Endodermal cell (in vitro differentiated cells): Measurements from ENCODE around the gene AKAP5. TPM values are rescaled to one million over a fixed set of nuclear protein-coding genes. Genes with fewer than 3 reads are reported as not detected.

ENCODE experiments used
- DNase-seq: peaks from one replicate; pipeline ENCODE4 v3.0.0-alpha.2; 2017
- H3K27ac ChIP-seq: 2 replicates; pipeline ENCODE4 v1.5.1; 2013; ENCODE audit warnings: mild to moderate bottlenecking, low read depth, low read length, moderate library complexity
- H3K27me3 ChIP-seq: 2 replicates; pipeline ENCODE4 v1.6.1; 2013; ENCODE audit warnings: mild to moderate bottlenecking, low read length, moderate library complexity; ENCODE audit not compliant: insufficient read depth, control insufficient read depth, poor library complexity, severe bottlenecking
- H3K36me3 ChIP-seq: 2 replicates; pipeline ENCODE4 v1.7.0; 2013; ENCODE audit warnings: mild to moderate bottlenecking, low read length, moderate library complexity; ENCODE audit not compliant: control insufficient read depth, insufficient read depth
- H3K4me1 ChIP-seq: one replicate; pipeline ENCODE4 v1.7.0; 2013; ENCODE audit warnings: low read length; ENCODE audit not compliant: control insufficient read depth, insufficient read depth
- H3K4me3 ChIP-seq: 2 replicates; pipeline ENCODE4 v1.5.1; 2013; ENCODE audit warnings: mild to moderate bottlenecking, low read length, moderate library complexity
- H3K9ac ChIP-seq: 2 replicates; pipeline ENCODE4 v1.6.1; 2013; ENCODE audit warnings: mild to moderate bottlenecking, low read length, moderate library complexity; ENCODE audit not compliant: poor library complexity, severe bottlenecking; ENCODE audit errors: extremely low read depth
- H3K9me3 ChIP-seq: 2 replicates; pipeline ENCODE4 v1.6.1; 2013; ENCODE audit warnings: mild to moderate bottlenecking, low read length, moderate library complexity; ENCODE audit not compliant: control insufficient read depth
- H3K27ac Mint-ChIP-seq: 2 replicates; pipeline ENCODE4 v1.8.0; 2020; ENCODE audit warnings: mixed read lengths
- H3K27me3 Mint-ChIP-seq: 2 replicates; pipeline ENCODE4 v1.8.0; 2021; ENCODE audit warnings: mild to moderate bottlenecking, mixed read lengths; ENCODE audit not compliant: insufficient read depth
- H3K36me3 Mint-ChIP-seq: 2 replicates; pipeline ENCODE4 v1.8.0; 2020; ENCODE audit warnings: low read depth, mixed read lengths
- H3K4me1 Mint-ChIP-seq: 2 replicates; pipeline ENCODE4 v1.8.0; 2020; ENCODE audit warnings: mixed read lengths
- H3K4me3 Mint-ChIP-seq: 2 replicates; pipeline ENCODE4 v1.8.0; 2020; ENCODE audit warnings: mild to moderate bottlenecking, moderate library complexity, mixed read lengths
- H3K9me3 Mint-ChIP-seq: 2 replicates; pipeline ENCODE4 v1.8.0; 2020; ENCODE audit warnings: mild to moderate bottlenecking, mixed read lengths
- CTCF ChIP-seq: fragments of 200-600 bp; sonication (generic); conservative IDR thresholded peaks from 2 replicates; pipeline ENCODE4 v1.5.0; 2021; ENCODE audit warnings: antibody characterized with exemption, mild to moderate bottlenecking
- WGBS, 2 experiments: methylation state at CpG; one replicate each; pipeline versions ENCODE4 v1.1.5 to v1.1.7; 2013; ENCODE audit warnings: missing lambda C conversion rate in 2 of 2, mixed read lengths in 1 of 2; ENCODE audit not compliant: insufficient coverage in 1 of 2, insufficient read length in 1 of 2; 5-methylcytosine and 5-hydroxymethylcytosine counted together
- total RNA-seq, 2 donors: library from RNA; stranded (reverse); fragmentation: NEBNext Ultra II Directional in 1 of 2; extraction: Animal tissue kit (Norgen Biotek cat#: 25700) in 1 of 2; gene quantifications; 2 replicates in 1 of 2; 3 replicates in 1 of 2; pipeline ENCODE4 v1.2.1, GENCODE V29; 2021

The AKAP5 gene
- total RNA-seq, 2 donors from 2014 or later = 1.3 to 2.0 TPM

- no peak for TF ChIP-seq CTCF
- H3K36me3 ChIP-seq = no peaks in the 10 kb centered on the region
- Mint-ChIP-seq H3K9me3 (no peaks in the 10 kb centered on the region), H3K27me3 (no peaks in the 10 kb centered on the region), H3K4me3 (no peak overlapping the region), H3K27ac (no peak overlapping the region), H3K4me1 (no peaks in the 10 kb centered on the region), H3K36me3 (peaks cover 2% of the 10 kb centered on the region)
- no peak overlapping the region for H3K4me3 ChIP-seq
- H3K27me3 ChIP-seq = no peaks in the 10 kb centered on the region
- no peak for DNase-seq
- no peak overlapping the region for H3K27ac ChIP-seq
- 89 to 92% methylated on average over 5 to 8 of the region's 8 CpGs for WGBS, 2 experiments
- H3K4me1 ChIP-seq = no peaks in the 10 kb centered on the region
- no peaks in the 10 kb centered on the region for H3K9me3 ChIP-seq
- H3K9ac ChIP-seq = no peak overlapping the region
Observed at GRCh38 chr14:64475585-64476273, 10.4 kb downstream of the AKAP5 start.

GRCh38 chr14:64476438-64476837, 11.1 kb downstream of the AKAP5 start:
- Mint-ChIP-seq H3K4me3 (no peak overlapping the region), H3K4me1 (no peaks in the 10 kb centered on the region), H3K27me3 (no peaks in the 10 kb centered on the region), H3K9me3 (no peaks in the 10 kb centered on the region), H3K36me3 (peaks cover 4% of the 10 kb centered on the region), H3K27ac (no peak overlapping the region)
- TF ChIP-seq CTCF = no peak
- WGBS, 2 experiments = 91 to 95% methylated on average over 8 of the region's 8 CpGs
- H3K27me3 ChIP-seq = no peaks in the 10 kb centered on the region
- H3K4me1 ChIP-seq = no peaks in the 10 kb centered on the region
- no peaks in the 10 kb centered on the region for H3K36me3 ChIP-seq
- no peak overlapping the region for H3K9ac ChIP-seq
- no peaks in the 10 kb centered on the region for H3K9me3 ChIP-seq
- H3K27ac ChIP-seq = no peak overlapping the region
- no peak for DNase-seq
- no peak overlapping the region for H3K4me3 ChIP-seq

GRCh38 chr14:64478634-64479250, 13.4 kb downstream of the AKAP5 start:
- peak; percentile 56 for TF ChIP-seq CTCF
- Mint-ChIP-seq H3K9me3 (no peaks in the 10 kb centered on the region), H3K36me3 (peaks cover 9% of the 10 kb centered on the region), H3K4me1 (no peaks in the 10 kb centered on the region), H3K4me3 (no peak overlapping the region), H3K27ac (no peak overlapping the region), H3K27me3 (no peaks in the 10 kb centered on the region)
- Histone ChIP-seq H3K36me3 (peaks cover 4% of the 10 kb centered on the region), H3K9ac (no peak overlapping the region), H3K27me3 (no peaks in the 10 kb centered on the region), H3K27ac (no peak overlapping the region), H3K9me3 (no peaks in the 10 kb centered on the region), H3K4me1 (no peaks in the 10 kb centered on the region), H3K4me3 (no peak overlapping the region)
- DNase-seq = no peak
